CD4-positive, alpha-beta memory T cell (primary cell): Measurements from ENCODE around the gene JADE2. TPM values are rescaled to one million over a fixed set of nuclear protein-coding genes. Genes with fewer than 3 reads are reported as not detected.
A peak's percentile ranks its signal among the peaks of the same experiment; 100 is the strongest.
"Not testable (repeated sequence)": the region's sequence is repeated elsewhere in the genome, so short reads cannot be mapped to it uniquely, and the experiment has no call there.

Experiments used
- CTCF ChIA-PET: fragments of 350-600 bp; sonication (Branson Sonifier 250); formaldehyde crosslinking; loops from one replicate; lab custom pipeline; 2021; ENCODE audit warnings: inconsistent platforms; ENCODE audit not compliant: partially characterized antibody; lab: Charles Lee
- POLR2A ChIA-PET: fragments of 350-600 bp; sonication (Branson Sonifier 250); formaldehyde crosslinking; loops from one replicate; lab custom pipeline; 2021; ENCODE audit not compliant: partially characterized antibody; lab: Charles Lee
- DNase-seq, 5 donors: peaks; one replicate each; pipeline versions ENCODE4 v3.0.0 to v3.0.0-alpha.2; 2020 to 2022; ENCODE audit warnings: mixed read lengths in 1 of 5
- H3K27ac ChIP-seq: one replicate; pipeline ENCODE4 v1.7.0; 2013; ENCODE audit warnings: low read depth, low read length
- H3K27me3 ChIP-seq: 2 replicates; pipeline ENCODE4 v1.7.0; 2013; ENCODE audit warnings: mild to moderate bottlenecking, low read length, moderate library complexity; ENCODE audit not compliant: insufficient read depth
- H3K36me3 ChIP-seq: 2 replicates; pipeline ENCODE4 v1.7.0; 2013; ENCODE audit warnings: mild to moderate bottlenecking, low read length, moderate library complexity; ENCODE audit not compliant: insufficient read depth
- H3K4me1 ChIP-seq: 2 replicates; pipeline ENCODE4 v1.7.0; 2013; ENCODE audit warnings: mild to moderate bottlenecking, low read length, moderate library complexity; ENCODE audit not compliant: insufficient read depth
- H3K4me3 ChIP-seq, 2 donors: one replicate each; pipeline ENCODE4 v1.7.0; 2013; ENCODE audit warnings: low read length in 2 of 2, mild to moderate bottlenecking in 1 of 2
- H3K9me3 ChIP-seq, 2 donors: one replicate each; pipeline ENCODE4 v1.7.0; 2013; ENCODE audit warnings: low read length in 2 of 2, control low read depth in 1 of 2; ENCODE audit not compliant: control insufficient read depth in 1 of 2
- H3K27ac Mint-ChIP-seq, 7 donors: one replicate each; pipeline ENCODE4 v1.8.0; 2020 to 2021; ENCODE audit warnings: mixed read lengths in 7 of 7, mild to moderate bottlenecking in 6 of 7, inconsistent platforms in 3 of 7, moderate library complexity in 3 of 7
- H3K27me3 Mint-ChIP-seq, 2 donors: one replicate each; pipeline ENCODE4 v1.8.0; 2020 to 2021; ENCODE audit warnings: mixed read lengths in 2 of 2
- H3K36me3 Mint-ChIP-seq, 2 donors: one replicate each; pipeline ENCODE4 v1.8.0; 2020 to 2021; ENCODE audit warnings: mixed read lengths in 2 of 2, inconsistent platforms in 1 of 2, mild to moderate bottlenecking in 1 of 2
- H3K4me1 Mint-ChIP-seq, 4 donors: one replicate each; pipeline ENCODE4 v1.8.0; 2020 to 2021; ENCODE audit warnings: mixed read lengths in 4 of 4, mild to moderate bottlenecking in 1 of 4
- H3K4me3 Mint-ChIP-seq, 8 donors: one replicate each; pipeline ENCODE4 v1.8.0; 2020 to 2021; ENCODE audit warnings: mixed read lengths in 8 of 8, mild to moderate bottlenecking in 7 of 8, moderate library complexity in 6 of 8, inconsistent platforms in 3 of 8
- H3K9me3 Mint-ChIP-seq, 8 donors: one replicate each; pipeline ENCODE4 v1.8.0; 2020 to 2021; ENCODE audit warnings: mixed read lengths in 8 of 8, mild to moderate bottlenecking in 5 of 8, inconsistent platforms in 3 of 8, moderate library complexity in 1 of 8
- intact Hi-C: fragments of 100-400 bp; cut with micrococcal nuclease; formaldehyde crosslinking; loops from one replicate; pipeline ENCODE4 v1.15.1; 2023
- polyA plus RNA-seq, 2 donors: library from polyadenylated mRNA; unstranded; fragments of 300-500 nt; fragmentation: Illumina TruSeq; gene quantifications; one replicate each; pipeline ENCODE4 v1.2.3, GENCODE V29; 2021
- total RNA-seq, 2 experiments: library from RNA; stranded (reverse); gene quantifications; one replicate each; pipeline ENCODE4 v1.2.3, GENCODE V29; 2021

The JADE2 gene
- total and polyA plus RNA-seq, 4 experiments from 2014 or later = 9.1 to 276 (median 154) TPM

- DNase-seq = no peak
- Histone ChIP-seq H3K27me3 (no peaks in the 10 kb centered on the region), H3K9me3 (no peaks in the 10 kb centered on the region), H3K4me1 (no peaks in the 10 kb centered on the region), H3K36me3 (no peaks in the 10 kb centered on the region), H3K4me3 (no peak overlapping the region), H3K27ac (no peak overlapping the region)
- Mint-ChIP-seq H3K27ac (no peak overlapping the region), H3K4me3 (no peak overlapping the region), H3K36me3 (no peaks in the 10 kb centered on the region), H3K4me1 (peaks cover 0 to 2% (median 0%) of the 10 kb centered on the region in 4 donors), H3K9me3 (no peaks in the 10 kb centered on the region), H3K27me3 (no peaks in the 10 kb centered on the region)
- ChIA-PET POLR2A (no interaction called here), CTCF (no interaction called here)
- intact Hi-C loops = no loop called here
Observed at GRCh38 chr5:134491841-134492442, 33.5 kb upstream of the JADE2 start.

GRCh38 chr5:134492568-134492967, 32.9 kb upstream of the JADE2 start:
- Mint-ChIP-seq H3K27me3 (no peaks in the 10 kb centered on the region), H3K4me1 (peaks cover 0 to 2% (median 0%) of the 10 kb centered on the region in 4 donors), H3K36me3 (no peaks in the 10 kb centered on the region), H3K4me3 (no peak overlapping the region), H3K27ac (no peak overlapping the region), H3K9me3 (no peaks in the 10 kb centered on the region)
- Histone ChIP-seq H3K27ac (no peak overlapping the region), H3K27me3 (no peaks in the 10 kb centered on the region), H3K4me3 (no peak overlapping the region), H3K36me3 (no peaks in the 10 kb centered on the region), H3K9me3 (no peaks in the 10 kb centered on the region), H3K4me1 (no peaks in the 10 kb centered on the region)
- ChIA-PET POLR2A (no interaction called here), CTCF (no interaction called here)
- DNase-seq = no peak
- intact Hi-C loops = no loop called here

DNA sequence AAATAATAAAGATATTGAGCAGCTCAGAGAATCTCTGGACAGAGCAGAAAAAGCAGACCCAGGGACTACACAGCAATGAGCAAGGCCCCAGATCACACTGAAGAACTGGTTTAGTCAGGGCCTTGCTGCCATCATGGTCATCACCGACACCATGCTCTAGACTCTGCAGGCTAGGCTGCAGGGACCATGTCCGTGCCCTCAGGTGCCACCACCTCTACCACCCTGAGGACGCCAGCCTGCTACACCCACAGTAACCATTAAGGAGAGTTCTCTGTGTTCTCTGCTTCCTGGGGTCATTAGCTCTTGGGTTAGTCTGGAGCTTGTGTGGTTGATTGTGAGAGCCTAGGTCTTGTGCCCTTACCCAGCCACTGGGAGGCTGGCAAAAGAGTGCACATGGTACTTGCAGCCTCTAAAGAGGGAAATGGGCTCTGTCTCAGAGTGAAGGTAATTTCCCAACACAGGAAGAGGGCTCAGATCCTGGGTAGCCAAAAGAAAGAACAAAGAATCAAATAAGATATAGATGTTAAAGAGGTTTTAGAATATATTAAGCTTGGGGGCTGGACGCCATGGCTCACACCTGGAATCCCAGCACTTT, 31.9 kb upstream of the JADE2 start:
- intact Hi-C loops = no loop called here
- H3K4me3 Mint-ChIP-seq = no peak overlapping the region

DNA sequence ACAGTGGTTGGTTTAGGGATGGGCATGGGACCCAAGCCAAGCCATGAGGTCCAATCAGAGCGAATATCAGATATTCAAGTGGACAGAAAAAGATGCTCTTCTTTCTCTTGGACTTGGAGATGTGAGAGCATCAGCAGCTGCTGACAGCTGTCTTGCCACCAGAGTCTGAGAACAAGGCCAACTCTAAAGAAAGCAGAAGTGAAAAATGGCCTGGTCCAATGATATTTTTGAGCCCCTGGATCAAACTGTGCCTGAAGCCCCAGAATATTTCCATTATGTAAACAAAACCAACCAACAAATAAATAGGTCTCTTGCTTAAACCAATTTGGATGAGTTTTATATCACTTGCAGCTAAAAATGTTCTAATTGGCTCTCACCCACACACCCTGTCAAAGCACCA, 30.7 kb upstream of the JADE2 start:
- Mint-ChIP-seq H3K9me3 (no peaks in the 10 kb centered on the region), H3K27me3 (no peaks in the 10 kb centered on the region), H3K36me3 (no peaks in the 10 kb centered on the region), H3K27ac (no peak overlapping the region), H3K4me1 (peaks cover 0 to 2% (median 0%) of the 10 kb centered on the region in 4 donors), H3K4me3 (no peak overlapping the region)
- Histone ChIP-seq H3K4me3 (no peak overlapping the region), H3K36me3 (no peaks in the 10 kb centered on the region), H3K4me1 (no peaks in the 10 kb centered on the region), H3K27ac (no peak overlapping the region), H3K9me3 (no peaks in the 10 kb centered on the region), H3K27me3 (no peaks in the 10 kb centered on the region)
- no peak for DNase-seq
- POLR2A ChIA-PET = no interaction called here
- intact Hi-C loops = no loop called here
- CTCF ChIA-PET = no interaction called here

More for the DNA sequence above, 31.9 kb upstream of the JADE2 start:
- Mint-ChIP-seq H3K4me1 (peaks cover 0 to 2% (median 0%) of the 10 kb centered on the region in 4 donors), H3K27ac (no peak overlapping the region), H3K27me3 (no peaks in the 10 kb centered on the region), H3K36me3 (no peaks in the 10 kb centered on the region), H3K9me3 (no peaks in the 10 kb centered on the region)
- H3K27ac ChIP-seq = no peak overlapping the region
- DNase-seq = no peak
- no peaks in the 10 kb centered on the region for H3K27me3 ChIP-seq
- POLR2A ChIA-PET = interaction anchor here (0.7 kb wide), 1 partner anchor 31 kb away, joined by 4 read pairs; no protein-coding TSS in a partner anchor
- H3K4me3 ChIP-seq = no peak overlapping the region
- H3K36me3 ChIP-seq = no peaks in the 10 kb centered on the region
- CTCF ChIA-PET = no interaction called here
- no peaks in the 10 kb centered on the region for H3K4me1 ChIP-seq
- no peaks in the 10 kb centered on the region for H3K9me3 ChIP-seq

DNA sequence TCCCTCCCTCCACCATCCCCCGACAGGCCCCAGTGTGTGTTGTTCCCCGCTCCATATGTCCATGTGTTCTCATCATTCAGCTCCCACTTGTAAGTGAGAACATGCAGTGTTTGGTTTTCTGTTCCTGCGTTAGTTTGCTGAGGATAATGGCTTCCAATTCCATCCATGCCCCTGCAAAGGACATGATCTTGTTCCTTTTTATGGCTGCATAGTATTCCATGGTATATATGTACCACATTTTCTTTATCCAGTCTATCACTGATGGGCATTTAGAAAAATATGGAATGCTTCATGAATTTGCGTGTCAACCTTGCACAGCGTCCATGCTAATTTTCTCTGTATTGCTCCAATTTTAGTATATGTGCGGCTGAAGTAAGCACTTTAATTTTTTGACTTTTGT, 25.6 kb upstream of the JADE2 start:
- POLR2A ChIA-PET = interaction anchor here (0.5 to 1.1 kb wide), 3 partner anchors 10 to 25 kb away, joined by 3 to 4 read pairs (median 3); no protein-coding TSS in a partner anchor
- H3K4me1 Mint-ChIP-seq = peaks cover 12 to 33% (median 20%) of the 10 kb centered on the region in 4 donors
- H3K27ac ChIP-seq, H3K36me3 ChIP-seq, H3K9me3 ChIP-seq, H3K27me3 ChIP-seq, DNase-seq, intact Hi-C loops, H3K27me3 Mint-ChIP-seq, H3K4me3 Mint-ChIP-seq, H3K27ac Mint-ChIP-seq, H3K9me3 Mint-ChIP-seq, H3K36me3 Mint-ChIP-seq, H3K4me3 ChIP-seq, CTCF ChIA-PET: not testable (repeated sequence)
- H3K4me1 ChIP-seq = peaks cover 21% of the 10 kb centered on the region

DNA sequence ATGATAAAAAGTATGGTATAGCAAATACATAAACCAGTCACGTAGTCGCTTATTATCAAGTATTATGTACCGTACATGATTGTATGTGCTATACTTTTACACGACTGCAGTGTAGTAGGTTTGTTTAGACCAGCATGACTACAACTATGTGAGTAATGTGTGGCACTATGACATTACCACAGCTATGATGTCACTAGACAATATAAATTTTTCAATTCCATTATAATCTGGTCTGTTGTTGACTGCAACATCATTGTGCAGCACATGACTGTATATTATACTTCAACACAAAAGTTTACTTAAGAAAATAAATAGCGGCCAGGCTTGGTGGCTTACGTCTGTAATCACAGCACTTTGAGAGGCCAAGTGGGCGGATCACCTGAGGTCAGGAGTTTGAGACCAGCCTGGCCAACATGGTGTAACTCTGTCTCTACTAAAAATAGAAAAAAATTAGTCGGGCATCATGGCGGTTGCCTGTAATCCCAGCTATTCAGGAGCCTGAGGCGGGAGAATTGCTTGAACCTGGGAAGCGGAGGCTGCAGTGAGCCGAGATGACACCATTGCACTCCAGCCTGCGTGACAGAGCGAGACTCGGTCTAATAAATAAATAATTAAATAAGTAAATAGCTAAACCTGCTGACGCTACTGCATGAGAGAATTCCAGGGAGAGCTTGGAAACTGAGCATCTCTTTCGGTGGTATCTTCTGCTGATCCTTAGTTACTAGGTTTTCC, 24.6 kb upstream of the JADE2 start:
- H3K9me3 ChIP-seq = no peaks in the 10 kb centered on the region
- H3K4me3 ChIP-seq = no peak overlapping the region
- Mint-ChIP-seq H3K9me3 (no peaks in the 10 kb centered on the region), H3K4me3 (no peak overlapping the region), H3K36me3 (no peaks in the 10 kb centered on the region), H3K4me1 (peaks cover 14 to 33% (median 20%) of the 10 kb centered on the region in 4 donors), H3K27me3 (no peaks in the 10 kb centered on the region), H3K27ac (no peak overlapping the region)
- ChIA-PET POLR2A (interaction anchor here (1.3 kb wide), 1 partner anchor 25 kb away, joined by 4 read pairs; no protein-coding TSS in a partner anchor), CTCF (interaction anchor here (1.3 kb wide), 1 partner anchor 23 kb away, joined by 5 read pairs; no protein-coding TSS in a partner anchor)
- peaks cover 23% of the 10 kb centered on the region for H3K4me1 ChIP-seq
- H3K36me3 ChIP-seq = no peaks in the 10 kb centered on the region
- intact Hi-C loops = no loop called here
- H3K27ac ChIP-seq = no peak overlapping the region
- no peak for DNase-seq
- H3K27me3 ChIP-seq = no peaks in the 10 kb centered on the region

DNA sequence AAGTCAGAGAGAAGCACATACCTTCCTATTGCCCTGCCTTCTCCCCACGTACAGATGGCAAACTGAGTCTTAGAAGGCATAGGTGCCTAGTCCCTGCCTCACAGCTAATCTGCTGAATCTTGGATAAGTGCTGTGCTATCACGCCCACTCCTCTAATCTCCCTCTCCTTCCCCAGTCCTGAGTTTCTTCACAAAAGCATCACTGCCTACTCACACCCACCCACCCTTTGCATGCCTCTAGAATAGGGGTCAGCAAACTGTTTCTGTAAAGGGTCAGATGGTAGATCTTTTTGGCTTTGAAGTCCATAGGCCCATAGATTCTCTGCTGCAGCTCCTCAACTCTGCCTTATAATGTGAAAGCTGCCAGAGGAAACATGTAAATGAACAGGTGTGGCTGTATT, 23.2 kb upstream of the JADE2 start:
- Histone ChIP-seq H3K36me3 (no peaks in the 10 kb centered on the region), H3K27ac (no peak overlapping the region), H3K4me1 (peaks cover 26% of the 10 kb centered on the region), H3K27me3 (no peaks in the 10 kb centered on the region), H3K9me3 (no peaks in the 10 kb centered on the region), H3K4me3 (no peak overlapping the region)
- Mint-ChIP-seq H3K4me3 (peak overlapping the region in 1 of 8 donors; percentile 8), H3K27ac (peak overlapping the region in 6 of 7 donors; percentile 25 to 86 (median 74)), H3K36me3 (no peaks in the 10 kb centered on the region), H3K9me3 (no peaks in the 10 kb centered on the region), H3K4me1 (peaks cover 14 to 33% (median 21%) of the 10 kb centered on the region in 4 donors), H3K27me3 (no peaks in the 10 kb centered on the region)
- no peak for DNase-seq
- intact Hi-C loops = no loop called here
- CTCF ChIA-PET = interaction anchor here (0.6 to 1.8 kb wide), 5 partner anchors 18 to 91 kb away, joined by 3 to 6 read pairs (median 5); partner anchors contain the start of gene CDKN2AIPNL
- POLR2A ChIA-PET = interaction anchor here (0.6 to 2.9 kb wide), 5 partner anchors 22 to 194 kb away, joined by 3 to 24 read pairs (median 7); no protein-coding TSS in a partner anchor
